HepG2 (cell line): ENCODE data around the gene HLF. TPM values are rescaled to one million over a fixed set of nuclear protein-coding genes. Genes with fewer than 3 reads are reported as not detected.
A peak's percentile ranks its signal among the peaks of the same experiment; 100 is the strongest.

Source experiments
- DNMT3B ChIP-seq: conservative IDR thresholded peaks from 2 replicates; pipeline ENCODE4 v1.6.1; 2016; ENCODE audit warnings: missing biosample characterization, control low read depth
- E2F1 ChIP-seq: sonication (generic); formaldehyde crosslinking; IDR thresholded peaks from 2 replicates; pipeline ENCODE4 v1.5.0; 2020; ENCODE audit warnings: missing genetic modification reagents
- FOXO4 ChIP-seq: sonication (generic); formaldehyde crosslinking; conservative IDR thresholded peaks from 2 replicates; pipeline ENCODE4 v1.8.1; 2023; ENCODE audit warnings: missing genetic modification reagents
- HMGA1 ChIP-seq: sonication (generic); formaldehyde crosslinking; conservative IDR thresholded peaks from 2 replicates; pipeline ENCODE4 v1.4.0; 2020; ENCODE audit warnings: missing genetic modification reagents
- HOXA7 ChIP-seq: sonication (generic); formaldehyde crosslinking; IDR thresholded peaks from 2 replicates; pipeline ENCODE4 v1.8.1; 2022; ENCODE audit warnings: mild to moderate bottlenecking, missing genetic modification reagents, moderate library complexity
- IKZF1 ChIP-seq: fragments of 450-650 bp; IDR thresholded peaks from 2 replicates; pipeline ENCODE4 v1.7.1; 2016
- IRF1 ChIP-seq: sonication (generic); formaldehyde crosslinking; IDR thresholded peaks from 2 replicates; pipeline ENCODE4 v1.4.0; 2020; ENCODE audit warnings: low read depth, mild to moderate bottlenecking, missing genetic modification reagents
- MBD4 ChIP-seq: IDR thresholded peaks from 2 replicates; pipeline ENCODE4 v1.6.1; 2012; ENCODE audit warnings: low read length, inconsistent platforms, borderline replicate concordance
- MXI1 ChIP-seq: IDR thresholded peaks from 3 replicates; pipeline ENCODE4 v1.6.1; 2012; ENCODE audit warnings: low read depth, low read length, inconsistent platforms, borderline replicate concordance
- MYNN ChIP-seq: sonication (generic); formaldehyde crosslinking; IDR thresholded peaks from 2 replicates; pipeline ENCODE4 v1.4.0; 2020; ENCODE audit warnings: mild to moderate bottlenecking, low read depth, missing genetic modification reagents
- NR3C1 ChIP-seq: sonication (generic); formaldehyde crosslinking; IDR thresholded peaks from 2 replicates; pipeline ENCODE4 v1.4.0; 2020; ENCODE audit warnings: missing genetic modification reagents
- RBFOX2 ChIP-seq: fragments of 200-400 bp; formaldehyde crosslinking; IDR thresholded peaks from 2 replicates; pipeline ENCODE4 v1.6.1; 2017; ENCODE audit warnings: low read depth, mild to moderate bottlenecking, low read length
- RCOR2 ChIP-seq: IDR thresholded peaks from 2 replicates; pipeline ENCODE4 v1.6.1; 2016; ENCODE audit warnings: missing biosample characterization, missing genetic modification reagents
- SALL1 ChIP-seq: sonication (generic); formaldehyde crosslinking; IDR thresholded peaks from 2 replicates; pipeline ENCODE4 v1.8.0; 2022; ENCODE audit warnings: mild to moderate bottlenecking, missing genetic modification reagents
- SIN3A ChIP-seq: IDR thresholded peaks from 2 replicates; pipeline ENCODE4 v1.6.1; 2011; ENCODE audit warnings: low read depth, mild to moderate bottlenecking, control low read depth, low read length, borderline replicate concordance
- SIX4 ChIP-seq: sonication (generic); formaldehyde crosslinking; IDR thresholded peaks from 2 replicates; pipeline ENCODE4 v1.4.0; 2020; ENCODE audit warnings: missing genetic modification reagents
- XBP1 ChIP-seq: sonication (generic); formaldehyde crosslinking; IDR thresholded peaks from 2 replicates; pipeline ENCODE4 v1.5.0; 2020; ENCODE audit warnings: missing genetic modification reagents
- ZBTB3 ChIP-seq: sonication (generic); formaldehyde crosslinking; IDR thresholded peaks from 2 replicates; pipeline ENCODE4 v1.4.0; 2020; ENCODE audit warnings: low read depth, mild to moderate bottlenecking, moderate library complexity, missing genetic modification reagents, borderline replicate concordance
- ZKSCAN1 ChIP-seq: fragments of 150-350 bp; IDR thresholded peaks from 2 replicates; pipeline ENCODE4 v1.6.1; 2014; ENCODE audit warnings: low read length
- ZNF12 ChIP-seq: sonication (generic); formaldehyde crosslinking; IDR thresholded peaks from 2 replicates; pipeline ENCODE4 v1.5.0; 2020; ENCODE audit warnings: missing genetic modification reagents
- ZNF280D ChIP-seq: sonication (generic); formaldehyde crosslinking; IDR thresholded peaks from 2 replicates; pipeline ENCODE4 v1.5.1; 2020; ENCODE audit warnings: mild to moderate bottlenecking, missing genetic modification reagents
- ZNF503 ChIP-seq: sonication (generic); formaldehyde crosslinking; IDR thresholded peaks from 2 replicates; pipeline ENCODE4 v1.4.0; 2020; ENCODE audit warnings: missing genetic modification reagents
- ZNF580 ChIP-seq: IDR thresholded peaks from 2 replicates; pipeline ENCODE4 v1.6.1; 2016; ENCODE audit warnings: low read depth, borderline replicate concordance
- ZNF775 ChIP-seq: sonication (generic); formaldehyde crosslinking; IDR thresholded peaks from 2 replicates; pipeline ENCODE4 v1.4.0; 2020; ENCODE audit warnings: missing genetic modification reagents, mild to moderate bottlenecking, moderate library complexity, borderline replicate concordance
- polyA plus RNA-seq, 8 experiments: library from polyadenylated mRNA; depleted of rRNA in 3 of 8; stranded (reverse) in 7 of 8; unstranded in 1 of 8; fragments of >200 nt; fragmentation: Illumina TruSeq in 4 of 8; extraction: Trizol in 4 of 8; gene quantifications; 2 replicates each; pipeline versions ENCODE4 v1.2.1 to v1.2.3, GENCODE V29; 2011 to 2016; ENCODE audit warnings: low read depth in 4 of 8, missing spikeins in 1 of 8, mixed read lengths in 1 of 8; ENCODE audit not compliant: insufficient read depth in 1 of 8
- total RNA-seq, 5 experiments: library from RNA; depleted of rRNA; stranded (reverse); fragments of >200 nt; fragmentation: Illumina TruSeq; extraction: Trizol; gene quantifications; 2 replicates each; pipeline ENCODE4 v1.2.3, GENCODE V29; 2016; ENCODE audit warnings: low read depth in 1 of 5

Gene HLF
- total and polyA plus RNA-seq, 2 of the 13 experiments (the other 11 are each of a cell fraction or from before 2014, with no cell fraction given), result 202 to 346 TPM

GRCh38 chr17:55282741-55283140 lies 18.0 kb downstream of the HLF start (continued):
- TF ChIP-seq ZBTB3 (CRISPR knock-in tag), result no peak
- TF ChIP-seq SIN3A, result no peak
- TF ChIP-seq HMGA1, result no peak
- no peak for TF ChIP-seq NR3C1 (CRISPR knock-in tag)
- no peak for TF ChIP-seq ZNF12
- 0 out of 2 replicates have a peak, but pooled peaks have one; percentile 30 for TF ChIP-seq DNMT3B
- TF ChIP-seq RBFOX2, result no peak
- no peak for TF ChIP-seq MBD4
- TF ChIP-seq FOXO4 (CRISPR knock-in tag), result no peak
- no peak for TF ChIP-seq ZNF580 (CRISPR knock-in tag)
- no peak for TF ChIP-seq XBP1 (CRISPR knock-in tag)
- TF ChIP-seq ZKSCAN1, result no peak
- TF ChIP-seq IKZF1, result no peak
- TF ChIP-seq SIX4 (CRISPR knock-in tag), result no peak
- no peak for TF ChIP-seq IRF1
- TF ChIP-seq MXI1, result no peak
- TF ChIP-seq ZNF775 (CRISPR knock-in tag), result no peak
- no peak for TF ChIP-seq HOXA7 (CRISPR knock-in tag)
- TF ChIP-seq RCOR2, result no peak
- peak; percentile 38; the same call in 1 of the 2 replicates for TF ChIP-seq E2F1
- peak; percentile 17; the same call in 1 of the 2 replicates for TF ChIP-seq ZNF503 (CRISPR knock-in tag)
- no peak for TF ChIP-seq SALL1 (CRISPR knock-in tag)
- TF ChIP-seq ZNF280D (CRISPR knock-in tag), result no peak
- no peak for TF ChIP-seq MYNN (CRISPR knock-in tag)
